ENCODE data around the gene MAPK10. TPM values are rescaled to one million over a fixed set of nuclear protein-coding genes. Genes with fewer than 3 reads are reported as not detected.
"Not testable (repeated sequence)": the region's sequence is repeated elsewhere in the genome, so short reads cannot be mapped to it uniquely, and the experiment has no call there.

The MAPK10 gene
- total RNA-seq, 1 donor from 2014 or later = 2.0 TPM

- Mint-ChIP-seq H3K36me3 (ENCODE audit: low read depth, unreplicated experiment) (no peaks in the 10 kb centered on the region), H3K9me3 (ENCODE audit: unreplicated experiment) (no peaks in the 10 kb centered on the region), H3K4me3 (ENCODE audit: unreplicated experiment) (no peak overlapping the region), H3K4me1 (ENCODE audit: unreplicated experiment) (peaks cover 6% of the 10 kb centered on the region), H3K27ac (ENCODE audit: unreplicated experiment) (no peak overlapping the region), H3K27me3 (ENCODE audit: unreplicated experiment) (peaks cover 4% of the 10 kb centered on the region)
- DNase-seq (ENCODE audit: low spot score) = no peak
- TF ChIP-seq, protein P1, sequence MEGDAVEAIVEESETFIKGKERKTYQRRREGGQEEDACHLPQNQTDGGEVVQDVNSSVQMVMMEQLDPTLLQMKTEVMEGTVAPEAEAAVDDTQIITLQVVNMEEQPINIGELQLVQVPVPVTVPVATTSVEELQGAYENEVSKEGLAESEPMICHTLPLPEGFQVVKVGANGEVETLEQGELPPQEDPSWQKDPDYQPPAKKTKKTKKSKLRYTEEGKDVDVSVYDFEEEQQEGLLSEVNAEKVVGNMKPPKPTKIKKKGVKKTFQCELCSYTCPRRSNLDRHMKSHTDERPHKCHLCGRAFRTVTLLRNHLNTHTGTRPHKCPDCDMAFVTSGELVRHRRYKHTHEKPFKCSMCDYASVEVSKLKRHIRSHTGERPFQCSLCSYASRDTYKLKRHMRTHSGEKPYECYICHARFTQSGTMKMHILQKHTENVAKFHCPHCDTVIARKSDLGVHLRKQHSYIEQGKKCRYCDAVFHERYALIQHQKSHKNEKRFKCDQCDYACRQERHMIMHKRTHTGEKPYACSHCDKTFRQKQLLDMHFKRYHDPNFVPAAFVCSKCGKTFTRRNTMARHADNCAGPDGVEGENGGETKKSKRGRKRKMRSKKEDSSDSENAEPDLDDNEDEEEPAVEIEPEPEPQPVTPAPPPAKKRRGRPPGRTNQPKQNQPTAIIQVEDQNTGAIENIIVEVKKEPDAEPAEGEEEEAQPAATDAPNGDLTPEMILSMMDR (IDR thresholded peaks at IDR 0.05; ENCODE audit: unreplicated experiment) = no peak
Measured at GRCh38 chr4:85966373-85966772, 393.5 kb downstream of the MAPK10 start.

DNA sequence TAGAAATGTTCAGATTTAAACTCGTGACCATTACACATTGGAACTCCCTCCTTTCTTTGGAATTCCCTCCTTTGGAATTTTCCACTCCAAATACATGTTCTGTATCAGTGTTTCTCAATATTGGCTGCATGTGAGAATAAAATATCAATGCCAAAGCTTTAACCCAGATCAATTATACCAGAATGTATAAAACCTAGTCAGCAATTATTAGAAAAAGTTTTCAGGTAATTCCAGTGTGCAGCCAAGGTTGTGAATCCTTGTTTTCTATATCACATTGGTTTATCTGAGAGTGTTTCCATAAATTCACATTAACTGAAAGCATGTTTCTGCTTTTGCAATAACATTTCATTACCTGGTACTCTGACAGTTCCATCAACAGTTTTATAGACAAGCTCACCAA is 394.3 kb downstream of the MAPK10 start:
- Mint-ChIP-seq H3K27me3 (ENCODE audit: unreplicated experiment) (peaks cover 4% of the 10 kb centered on the region), H3K27ac (ENCODE audit: unreplicated experiment) (no peak overlapping the region), H3K9me3 (ENCODE audit: unreplicated experiment) (no peaks in the 10 kb centered on the region), H3K4me1 (ENCODE audit: unreplicated experiment) (peaks cover 3% of the 10 kb centered on the region), H3K4me3 (ENCODE audit: unreplicated experiment) (no peak overlapping the region), H3K36me3 (ENCODE audit: low read depth, unreplicated experiment) (no peaks in the 10 kb centered on the region)
- DNase-seq (ENCODE audit: low spot score) = no peak
- TF ChIP-seq, protein P1 (IDR thresholded peaks at IDR 0.05; ENCODE audit: unreplicated experiment) = no peak

DNA sequence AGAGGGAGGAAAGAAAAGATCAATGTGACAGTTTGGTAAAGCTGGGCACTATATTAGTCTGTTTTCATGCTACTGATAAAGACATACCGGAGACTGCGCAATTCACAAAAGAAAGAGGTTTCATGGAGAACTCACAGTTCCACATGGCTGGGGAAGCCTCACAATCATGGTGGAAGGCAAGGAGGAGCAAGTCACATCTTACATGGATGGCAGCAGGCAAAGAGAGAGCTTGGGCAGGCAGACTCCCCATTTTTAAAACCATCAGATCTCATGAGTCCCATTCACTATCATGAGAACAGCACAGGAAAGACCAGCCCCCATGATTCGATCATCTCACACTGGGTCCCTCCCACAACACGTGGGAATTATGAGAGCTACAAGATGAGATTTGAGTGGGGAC is 394.8 kb downstream of the MAPK10 start:
- not testable (repeated sequence) for H3K4me1 Mint-ChIP-seq (ENCODE audit: unreplicated experiment); H3K27me3 Mint-ChIP-seq (ENCODE audit: unreplicated experiment); H3K4me3 Mint-ChIP-seq (ENCODE audit: unreplicated experiment); H3K36me3 Mint-ChIP-seq (ENCODE audit: low read depth, unreplicated experiment); H3K9me3 Mint-ChIP-seq (ENCODE audit: unreplicated experiment); DNase-seq (ENCODE audit: low spot score); H3K27ac Mint-ChIP-seq (ENCODE audit: unreplicated experiment)

DNA sequence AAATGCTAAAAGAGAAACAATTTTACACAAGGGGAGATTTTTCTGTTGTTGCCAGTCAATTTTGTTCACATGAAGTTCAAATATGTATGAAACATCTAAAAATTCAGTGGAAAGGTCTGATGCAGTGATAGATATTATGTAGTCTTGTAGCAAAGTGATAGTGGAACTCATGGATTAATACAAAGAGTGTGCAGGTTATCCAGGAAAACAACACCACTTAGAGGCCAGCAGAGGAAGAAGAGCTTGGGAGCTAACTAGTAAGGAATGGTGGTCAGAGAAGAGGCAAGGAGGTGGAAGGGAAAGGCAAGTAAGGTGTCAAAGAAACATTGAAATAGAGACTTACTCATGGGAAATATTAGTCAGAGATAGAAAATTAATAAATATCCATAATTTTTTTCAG is 395.6 kb downstream of the MAPK10 start:
- H3K27ac Mint-ChIP-seq (ENCODE audit: unreplicated experiment) = no peak overlapping the region
- TF ChIP-seq, protein P1 (IDR thresholded peaks at IDR 0.05; ENCODE audit: unreplicated experiment) = no peak

DNA sequence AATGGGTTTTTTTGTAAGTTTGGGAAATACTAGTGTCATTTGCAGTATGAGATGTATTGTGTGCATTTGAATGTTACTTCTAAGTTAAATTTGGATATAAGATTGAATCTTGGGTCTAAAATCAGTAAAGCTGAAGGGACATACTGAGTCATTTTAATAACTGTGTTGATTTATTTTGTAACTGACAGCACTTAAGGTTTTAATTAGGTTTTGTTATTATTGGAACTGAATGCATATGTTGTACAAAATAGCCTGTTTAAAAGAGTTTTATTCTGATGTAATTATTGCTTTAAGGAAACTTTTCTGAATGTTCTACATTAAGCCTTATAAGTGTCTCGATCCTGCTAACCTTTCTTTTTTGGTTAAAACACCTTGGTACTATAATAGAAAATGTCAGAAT is 396.6 kb downstream of the MAPK10 start:
- TF ChIP-seq, protein P1 (IDR thresholded peaks at IDR 0.05; ENCODE audit: unreplicated experiment) = no peak
- Mint-ChIP-seq H3K27ac (ENCODE audit: unreplicated experiment) (no peak overlapping the region), H3K27me3 (ENCODE audit: unreplicated experiment) (peaks cover 4% of the 10 kb centered on the region), H3K9me3 (ENCODE audit: unreplicated experiment) (no peaks in the 10 kb centered on the region), H3K4me1 (ENCODE audit: unreplicated experiment) (no peaks in the 10 kb centered on the region), H3K36me3 (ENCODE audit: low read depth, unreplicated experiment) (no peaks in the 10 kb centered on the region), H3K4me3 (ENCODE audit: unreplicated experiment) (no peak overlapping the region)
- no peak for DNase-seq (ENCODE audit: low spot score)

More for the DNA sequence above, 395.6 kb downstream of the MAPK10 start:
- Mint-ChIP-seq H3K27me3 (ENCODE audit: unreplicated experiment) (peaks cover 4% of the 10 kb centered on the region), H3K36me3 (ENCODE audit: low read depth, unreplicated experiment) (no peaks in the 10 kb centered on the region), H3K9me3 (ENCODE audit: unreplicated experiment) (no peaks in the 10 kb centered on the region), H3K4me3 (ENCODE audit: unreplicated experiment) (no peak overlapping the region), H3K4me1 (ENCODE audit: unreplicated experiment) (no peaks in the 10 kb centered on the region)
- DNase-seq (ENCODE audit: low spot score) = no peak

DNA sequence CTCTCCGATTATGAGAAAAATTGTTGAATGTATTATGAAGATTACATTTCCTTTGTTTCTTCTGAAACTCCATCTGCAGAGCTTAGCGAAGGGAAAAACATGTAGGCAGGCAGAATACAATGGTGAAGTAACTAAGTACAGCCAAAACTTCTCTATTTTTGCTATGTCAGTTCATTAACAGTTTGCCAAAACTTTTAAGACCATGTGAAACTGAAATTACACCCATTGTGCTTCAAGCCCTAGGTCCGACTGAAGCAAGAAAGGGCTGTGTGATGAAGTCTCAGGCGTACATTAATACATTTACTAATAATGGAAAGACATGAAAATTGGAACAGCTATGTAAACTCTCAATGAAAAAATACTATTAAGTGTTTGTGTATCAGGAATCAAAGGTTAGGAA is 398.0 kb downstream of the MAPK10 start:
- TF ChIP-seq, protein P1 (IDR thresholded peaks at IDR 0.05; ENCODE audit: unreplicated experiment) = no peak
- no peak for DNase-seq (ENCODE audit: low spot score)
- H3K27me3 Mint-ChIP-seq (ENCODE audit: unreplicated experiment) = peaks cover 4% of the 10 kb centered on the region
- no peaks in the 10 kb centered on the region for H3K9me3 Mint-ChIP-seq (ENCODE audit: unreplicated experiment)
- H3K4me1 Mint-ChIP-seq (ENCODE audit: unreplicated experiment) = no peaks in the 10 kb centered on the region
- H3K36me3 Mint-ChIP-seq (ENCODE audit: low read depth, unreplicated experiment) = no peaks in the 10 kb centered on the region
- no peak overlapping the region for H3K4me3 Mint-ChIP-seq (ENCODE audit: unreplicated experiment)
- H3K27ac Mint-ChIP-seq (ENCODE audit: unreplicated experiment) = no peak overlapping the region
